ENCODE measurements around the gene GJB3.

GRCh38 chr1:34806396-34806795 lies 25.4 kb downstream of the GJB3 start:
- TF ChIP-seq CTCF (optimal IDR thresholded peaks at IDR 0.05 in 1 of 3, IDR thresholded peaks at IDR 0.05 in 1 of 3, conservative IDR thresholded peaks at IDR 0.05 in 1 of 3; ENCODE audit: extremely low read depth in 1 of 3, insufficient read depth in 2 of 3, low read length in 3 of 3) (no peak), EZH2 (IDR thresholded peaks at IDR 0.05; ENCODE audit: low read length) (no peak)

All from keratinocyte (primary cell).